ENCODE data around the gene ATM.

- no peak for TF ChIP-seq CTCF (IDR thresholded peaks at IDR 0.05; ENCODE audit: borderline replicate concordance, extremely low read depth, low read length, poor library complexity, severe bottlenecking)
- no peak for TF ChIP-seq EZH2 (IDR thresholded peaks at IDR 0.05; ENCODE audit: borderline replicate concordance, low read depth, low read length, severe bottlenecking)
Measured at GRCh38 chr11:108307751-108308150, 84.9 kb downstream of the ATM start.

Data from DND-41 (cell line).